NCI-H2081 (cell line): ENCODE data around the gene RAD23B.
A peak's percentile ranks its signal among the peaks of the same experiment; 100 is the strongest.

Experiments
- DNase-seq, 2 experiments: peaks; one replicate each; lab custom pipeline; 2025; lab: John Stamatoyannopoulos, UW

The RAD23B gene

GRCh38 chr9:107268560-107268959 lies 14.5 kb upstream of the RAD23B start:
- DNase-seq: no peak

GRCh38 chr9:107269254-107269653 lies 13.8 kb upstream of the RAD23B start:
- DNase-seq: no peak

- DNase-seq: no peak
Observed at GRCh38 chr9:107269681-107270080, 13.4 kb upstream of the RAD23B start.

- no peak for DNase-seq
Observed at GRCh38 chr9:107270082-107270481, 13.0 kb upstream of the RAD23B start.

- DNase-seq: no peak
Observed at GRCh38 chr9:107270580-107270979, 12.5 kb upstream of the RAD23B start.

GRCh38 chr9:107273634-107274033 lies 9.4 kb upstream of the RAD23B start:
- no peak for DNase-seq

GRCh38 chr9:107274096-107274495 lies 9.0 kb upstream of the RAD23B start:
- DNase-seq: no peak

GRCh38 chr9:107274953-107275422 lies 8.1 kb upstream of the RAD23B start:
- no peak for DNase-seq

- no peak for DNase-seq
Observed at GRCh38 chr9:107275530-107275929, 7.5 kb upstream of the RAD23B start.

- DNase-seq: no peak
Observed at GRCh38 chr9:107276966-107277710, 5.9 kb upstream of the RAD23B start.

- no peak for DNase-seq
Observed at GRCh38 chr9:107277801-107278200, 5.3 kb upstream of the RAD23B start.

GRCh38 chr9:107279086-107279485 lies 4.0 kb upstream of the RAD23B start:
- DNase-seq: no peak

GRCh38 chr9:107280543-107280942 lies 2.5 kb upstream of the RAD23B start:
- DNase-seq: no peak

GRCh38 chr9:107281184-107281583 lies 1.9 kb upstream of the RAD23B start:
- no peak for DNase-seq

GRCh38 chr9:107281922-107282667 lies 984 bp upstream of the RAD23B start:
- no peak for DNase-seq

- DNase-seq: peak; percentile 63 to 71
Observed at GRCh38 chr9:107283623-107284616, 841 bp downstream of the RAD23B start.

GRCh38 chr9:107284636-107285035 lies 1.6 kb downstream of the RAD23B start:
- no peak for DNase-seq

GRCh38 chr9:107285286-107285685 lies 2.2 kb downstream of the RAD23B start:
- DNase-seq: no peak

- no peak for DNase-seq
Observed at GRCh38 chr9:107286057-107286456, 3.0 kb downstream of the RAD23B start.

GRCh38 chr9:107288701-107289100 lies 5.6 kb downstream of the RAD23B start:
- DNase-seq: no peak

GRCh38 chr9:107290619-107291018 lies 7.5 kb downstream of the RAD23B start:
- no peak for DNase-seq
